DLD1 (cell line): ENCODE results near the gene FOXJ3.

Experiments used
- in situ Hi-C: cut with HindIII; loops from 2 replicates; pipeline ENCODE4 v1.10.0; 2017; ENCODE audit warnings: low sequenced_read_pairs

Gene FOXJ3

DNA sequence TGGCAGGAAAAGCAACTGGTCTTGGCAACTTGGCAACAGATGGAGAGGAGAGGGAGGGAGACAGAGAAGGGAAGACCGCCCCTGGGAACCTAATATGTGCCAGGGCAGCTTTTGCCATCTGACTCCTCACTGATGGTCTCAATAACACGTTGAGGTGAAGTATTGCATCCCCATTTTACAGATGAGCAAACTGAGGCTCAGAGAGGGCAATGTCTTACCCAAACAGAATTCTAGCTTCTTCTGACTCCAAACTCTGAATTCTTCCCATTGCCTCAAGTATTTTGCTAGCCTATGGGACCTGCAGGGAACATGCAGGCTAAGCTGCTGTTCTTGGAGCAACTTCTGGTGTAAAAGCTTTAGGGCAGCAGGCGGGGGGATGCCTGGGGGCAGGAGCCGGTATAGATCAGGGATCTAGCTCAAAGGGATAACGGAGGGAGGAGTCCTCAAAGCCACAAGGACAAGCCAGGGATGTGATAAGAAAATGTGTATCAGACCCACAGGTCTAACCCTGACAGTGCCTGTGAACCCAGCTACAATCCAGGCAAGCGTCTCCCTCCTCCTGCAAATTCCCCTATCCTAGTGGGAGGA is 163.3 kb downstream of the FOXJ3 start:
- in situ Hi-C loops, result no loop called here

DNA sequence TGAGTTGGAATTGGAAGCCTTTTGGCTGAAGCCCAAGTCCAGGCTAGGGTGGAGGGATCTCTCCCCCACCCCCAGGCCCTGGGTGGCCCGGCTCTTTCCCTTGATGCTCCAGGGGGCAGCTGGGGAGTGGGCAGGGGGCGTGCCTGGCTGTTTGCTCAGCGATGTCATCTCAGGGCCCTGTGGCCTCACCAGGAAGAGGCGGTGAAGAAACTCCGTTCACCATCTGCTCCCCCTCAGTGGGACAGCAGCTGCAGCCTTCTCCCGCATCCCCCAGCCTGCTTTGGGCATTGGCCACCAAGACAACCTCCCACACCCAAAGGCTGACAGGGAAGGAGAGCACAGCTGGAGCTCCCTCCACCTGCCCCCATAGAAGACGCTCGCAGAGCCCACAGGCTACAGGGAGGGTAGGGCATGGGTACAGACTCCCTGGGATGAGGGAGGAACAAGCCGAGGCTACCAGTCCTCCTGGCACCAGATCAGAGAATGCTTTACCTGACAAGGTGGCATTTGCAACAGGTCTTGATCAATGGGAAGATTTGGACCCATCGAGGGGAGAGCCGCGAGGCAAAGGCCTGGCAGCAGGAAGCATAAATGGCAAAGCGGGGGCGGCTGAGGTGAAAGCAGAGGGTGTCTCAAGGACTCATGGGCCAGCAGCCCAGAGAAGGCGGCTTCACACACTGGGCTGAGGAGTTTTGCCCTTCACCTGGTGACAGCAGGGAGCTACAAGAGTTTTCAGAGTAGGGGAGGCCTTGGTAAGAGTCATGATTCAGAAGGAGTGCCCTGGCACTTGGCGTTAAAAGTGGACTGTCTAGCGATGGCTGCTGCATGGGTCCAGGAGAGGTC is 164.0 kb downstream of the FOXJ3 start:
- in situ Hi-C loops, result no loop called here

DNA sequence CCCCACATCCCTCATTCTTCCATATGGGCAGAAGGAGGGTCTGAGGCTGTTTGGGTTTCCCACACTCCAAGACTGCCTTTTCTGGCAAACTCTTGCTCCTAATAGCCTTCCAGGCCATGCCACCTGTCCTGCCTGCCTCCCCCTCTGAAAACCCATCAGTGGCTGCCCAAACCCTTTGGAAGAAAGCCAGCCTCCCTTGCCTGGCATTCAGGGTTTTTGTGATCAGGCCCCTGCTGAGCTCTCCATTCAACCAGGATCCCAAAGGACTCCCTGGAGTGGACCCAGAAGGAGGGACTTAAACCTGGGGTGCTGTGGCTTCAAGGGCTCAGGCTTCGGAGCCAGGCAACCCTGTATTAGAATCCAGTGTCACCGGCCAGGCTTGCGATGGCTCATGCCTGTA is 166.3 kb downstream of the FOXJ3 start:
- in situ Hi-C loops, result no loop called here

DNA sequence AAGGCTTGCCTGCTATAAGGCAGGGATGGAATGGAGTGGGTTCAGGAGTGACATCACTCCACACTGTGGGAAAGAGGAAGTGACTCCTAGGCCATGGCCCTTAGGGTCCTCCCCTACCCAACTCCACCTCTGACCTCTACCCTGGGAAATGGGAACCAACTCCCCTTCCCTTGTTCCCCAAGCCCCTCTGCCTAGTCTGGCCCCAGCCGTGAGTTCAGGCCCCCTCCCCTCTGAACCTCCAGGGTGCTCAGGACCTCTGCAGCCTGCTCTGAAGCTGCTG is 166.7 kb downstream of the FOXJ3 start:
- in situ Hi-C loops, result no loop called here

DNA sequence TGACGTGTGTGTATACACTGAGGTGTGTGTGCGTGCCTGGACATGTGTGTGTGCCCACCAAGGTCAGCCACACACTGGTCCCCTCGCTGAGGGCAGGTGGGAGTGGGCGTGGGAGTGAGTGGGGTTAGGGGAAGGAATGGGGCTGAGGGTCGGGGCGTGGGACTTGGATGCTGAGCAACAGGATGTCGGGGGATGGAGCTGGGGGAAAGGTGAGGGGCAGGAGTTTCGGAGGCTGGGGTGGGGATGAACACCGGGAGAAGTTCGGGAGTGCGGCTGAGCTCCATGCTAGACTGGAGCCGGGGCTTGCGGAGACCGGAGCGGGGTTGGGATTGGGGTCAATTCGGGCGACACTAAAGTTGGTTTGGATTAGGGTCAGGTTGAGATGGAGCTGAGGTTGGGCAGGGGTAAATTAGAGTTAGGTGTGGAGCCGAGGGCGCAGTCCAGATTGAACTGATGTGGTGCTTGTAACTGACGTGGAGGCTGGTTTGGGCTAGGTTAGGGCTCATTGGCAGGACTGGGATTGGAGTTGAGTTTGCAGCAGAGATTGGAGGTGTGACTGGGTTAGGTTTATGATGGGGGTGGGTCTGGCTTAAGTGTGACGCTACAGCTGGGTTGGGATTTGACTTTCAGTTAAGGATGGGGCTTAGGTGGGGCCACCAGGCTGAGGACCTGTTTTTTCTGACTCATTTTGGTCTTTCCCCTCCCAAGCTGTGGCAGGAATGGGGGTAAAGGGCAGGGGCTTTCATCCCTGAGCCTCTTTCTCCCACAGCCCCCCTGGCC is 167.2 kb downstream of the FOXJ3 start:
- in situ Hi-C loops, result no loop called here

DNA sequence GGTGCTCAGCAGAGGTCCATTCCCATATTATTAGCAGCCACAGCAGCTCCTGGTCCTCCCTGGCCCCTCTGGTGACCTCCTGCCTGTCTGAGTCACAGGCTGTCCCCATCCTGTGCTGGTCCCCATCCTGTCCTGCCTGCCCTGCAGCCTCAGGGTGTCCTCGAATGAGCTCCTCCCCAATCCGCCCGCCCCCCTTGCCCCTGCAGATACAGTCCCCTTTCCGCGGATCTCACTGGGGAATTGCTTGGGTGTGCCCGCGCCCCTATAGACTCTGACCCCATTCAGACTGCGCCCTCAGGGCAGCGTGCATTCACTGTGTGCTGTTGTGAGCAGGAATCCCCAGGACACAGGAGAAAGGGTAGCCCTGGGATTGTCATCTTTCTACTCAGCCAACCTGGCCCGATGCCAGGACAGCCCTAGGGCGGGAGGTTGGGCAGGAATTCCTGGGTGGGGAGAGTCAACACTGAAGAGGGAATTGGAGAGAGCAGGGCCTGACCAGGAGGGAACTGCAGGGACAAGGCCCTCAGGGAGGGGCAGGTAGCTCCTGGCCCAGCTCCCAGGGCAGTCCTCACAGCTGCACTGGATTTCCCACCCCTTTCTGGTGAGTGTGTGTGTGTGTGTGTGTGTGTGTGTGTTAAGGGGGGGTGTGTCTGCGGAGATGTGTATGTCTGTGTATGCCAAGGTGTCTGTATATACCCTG is 169.4 kb downstream of the FOXJ3 start:
- in situ Hi-C loops, result no loop called here

DNA sequence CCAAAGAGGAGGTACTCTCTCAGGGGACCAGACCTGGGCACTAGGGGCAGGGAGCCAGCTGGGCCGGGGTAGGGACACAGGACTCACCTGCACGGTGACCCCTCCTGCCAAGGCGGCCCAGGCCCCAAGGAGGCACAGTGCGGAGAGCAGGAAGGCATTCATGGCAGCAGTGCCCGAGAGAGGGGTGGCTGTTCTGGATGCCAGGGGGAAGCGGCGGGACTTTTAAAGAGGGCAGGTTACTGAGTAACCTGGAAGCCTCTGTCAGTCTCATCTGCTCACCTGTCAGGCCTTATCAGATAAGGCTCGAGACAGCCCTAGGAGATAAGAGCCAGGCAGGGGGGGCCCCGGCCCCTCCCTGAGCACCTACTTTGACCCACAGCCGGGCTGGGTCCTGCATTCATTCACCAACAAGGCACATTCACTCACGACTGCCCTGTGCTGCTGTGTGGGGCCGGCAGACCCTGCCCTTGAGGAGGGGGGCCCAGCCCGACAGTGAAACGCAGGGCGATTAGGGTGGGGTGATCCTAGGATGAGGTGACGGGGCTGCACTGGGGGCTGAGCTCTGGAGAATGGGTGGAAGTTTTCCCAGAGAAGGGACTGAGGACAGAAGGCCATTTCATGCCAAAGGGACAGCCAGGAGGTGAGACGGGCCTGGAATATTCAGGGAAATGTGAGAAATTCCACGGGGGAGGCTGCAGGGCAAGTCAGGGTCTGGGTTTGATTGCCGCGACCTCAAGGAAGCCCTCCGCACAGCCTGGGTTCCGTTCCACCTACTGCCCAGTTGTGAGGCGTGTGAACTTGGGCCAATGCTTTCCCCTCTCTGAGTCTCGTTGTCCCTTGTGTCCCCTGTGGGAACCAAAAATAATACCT is 170.2 kb downstream of the FOXJ3 start, which contains the start of gene GUCA2A:
TSS of gene GUCA2A (minus strand) at position 195 of the 870 bp plus-strand sequence. CDS start at position 162, 33 bp downstream.
- in situ Hi-C loops, result no loop called here

DNA sequence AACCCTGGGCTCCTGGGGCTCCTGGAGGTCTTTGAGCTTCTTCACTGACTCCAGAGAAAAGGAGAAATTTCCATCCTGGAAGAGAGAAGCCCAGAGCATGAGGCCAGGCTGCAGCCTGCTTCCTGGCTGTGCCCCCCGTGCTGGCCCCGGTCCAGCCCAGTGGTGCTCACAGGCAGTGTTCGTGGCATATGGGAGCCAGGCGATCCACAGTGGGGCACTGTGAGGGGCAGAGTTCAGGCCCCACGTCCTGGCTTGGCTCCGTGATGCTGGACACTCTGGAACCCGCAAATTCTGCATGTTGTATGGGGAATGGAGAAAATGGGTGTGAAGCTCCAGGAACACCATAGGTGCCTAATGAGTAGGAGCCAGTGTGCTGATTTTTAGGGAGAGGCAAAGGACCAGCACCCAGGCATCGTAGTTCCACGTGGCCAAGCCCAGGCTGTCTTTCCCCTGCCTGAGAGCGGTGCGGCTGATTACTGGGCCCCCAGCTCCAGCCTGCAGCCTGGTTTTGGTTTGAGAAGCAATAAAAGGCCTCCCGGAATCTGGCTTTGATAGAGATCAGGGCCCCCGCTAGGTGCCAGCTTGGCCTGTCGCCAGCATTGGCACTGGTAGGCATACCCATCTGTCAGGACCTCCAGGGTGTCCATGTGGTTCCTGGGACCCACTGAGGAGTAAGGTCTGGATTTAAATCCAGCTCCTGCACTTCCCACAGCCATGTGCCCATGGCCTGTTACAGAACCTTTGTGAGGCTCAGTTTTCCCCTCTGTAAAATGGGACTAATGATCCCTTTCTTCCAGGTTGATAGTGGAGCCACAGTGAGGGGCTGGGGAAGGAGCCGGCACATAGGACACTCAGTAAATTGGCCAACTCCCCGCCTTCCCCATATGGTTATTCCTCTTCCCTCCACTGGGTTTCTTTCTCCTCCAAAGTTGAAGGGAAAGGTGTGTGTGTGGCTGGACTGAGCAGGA is 171.2 kb downstream of the FOXJ3 start:
- in situ Hi-C loops, result no loop called here

DNA sequence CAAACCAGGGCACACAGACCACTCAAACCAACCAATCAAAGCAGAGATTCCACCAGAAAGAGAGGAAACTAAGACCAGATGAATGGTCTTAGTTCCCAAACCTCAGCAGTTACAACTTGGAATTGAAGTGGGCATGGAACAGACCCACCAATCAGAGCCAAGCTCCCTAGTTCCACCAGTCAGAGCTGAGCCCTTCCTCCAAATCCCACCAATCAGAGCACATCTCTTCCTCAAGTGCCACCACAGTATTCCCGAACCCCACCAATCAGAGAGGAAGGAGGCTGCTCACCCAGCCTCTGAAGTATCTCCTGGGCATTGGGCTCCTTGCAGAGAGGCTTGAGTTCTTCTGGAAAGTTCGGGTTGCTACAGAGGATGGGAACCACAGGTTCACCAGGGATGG is 171.9 kb downstream of the FOXJ3 start:
- in situ Hi-C loops, result no loop called here

DNA sequence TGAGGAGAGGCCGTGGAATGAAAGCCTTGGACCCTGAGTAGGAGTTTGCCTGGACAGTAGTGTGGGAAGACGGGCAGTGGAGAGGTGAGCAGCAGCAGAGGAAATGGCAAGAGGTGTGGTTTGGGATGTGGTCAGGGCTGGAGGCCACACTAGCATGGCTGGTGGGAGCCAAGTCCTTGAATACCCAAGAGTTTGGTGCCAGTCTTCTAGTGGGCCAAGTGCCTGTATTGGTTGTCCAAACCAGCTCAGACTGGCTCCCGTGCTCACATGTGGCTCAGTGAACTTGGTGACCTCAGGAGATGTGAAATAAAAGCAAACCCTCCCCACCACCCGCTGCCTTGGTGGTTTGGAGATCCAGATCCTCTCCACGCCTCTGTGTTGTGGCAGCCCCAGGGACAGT is 172.9 kb downstream of the FOXJ3 start:
- in situ Hi-C loops, result no loop called here

DNA sequence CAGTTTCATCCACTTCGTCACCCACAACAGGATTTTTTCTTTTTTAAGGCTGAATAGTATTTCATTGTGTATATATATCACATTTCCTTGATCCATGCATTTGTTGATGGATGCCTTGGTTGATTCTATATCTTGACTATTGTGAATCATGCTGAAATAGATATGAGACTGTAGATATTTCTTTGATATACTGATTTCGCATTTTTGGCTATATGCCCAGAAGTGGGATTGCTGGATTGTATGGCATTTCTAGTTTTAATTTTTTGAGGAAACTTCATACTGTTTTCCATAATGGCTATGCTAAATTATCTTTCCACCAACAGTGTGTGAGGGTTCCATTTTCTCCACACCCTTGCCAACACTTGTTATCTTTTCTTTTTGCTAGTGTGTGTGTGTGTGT is 176.8 kb downstream of the FOXJ3 start:
- in situ Hi-C loops, result no loop called here

DNA sequence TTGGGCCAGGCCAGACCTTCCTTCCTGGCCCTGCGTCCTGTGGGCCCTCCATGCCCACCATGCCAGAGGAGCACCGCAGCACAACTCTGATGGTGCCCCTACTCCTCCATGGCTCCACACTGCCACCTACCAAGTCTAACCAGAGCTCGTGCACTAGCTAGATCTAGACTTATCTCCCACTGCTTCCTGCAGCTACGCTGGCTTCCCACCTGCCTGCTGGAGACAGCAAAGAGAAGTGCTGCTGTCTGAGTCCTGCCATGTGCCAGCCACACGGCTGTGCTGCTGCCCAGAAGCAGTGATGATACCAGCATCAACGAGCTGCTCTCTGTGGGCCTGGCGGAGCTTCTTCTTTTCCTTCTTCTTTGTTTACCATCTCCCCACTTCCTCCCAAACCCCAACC is 177.4 kb downstream of the FOXJ3 start:
- in situ Hi-C loops, result no loop called here

DNA sequence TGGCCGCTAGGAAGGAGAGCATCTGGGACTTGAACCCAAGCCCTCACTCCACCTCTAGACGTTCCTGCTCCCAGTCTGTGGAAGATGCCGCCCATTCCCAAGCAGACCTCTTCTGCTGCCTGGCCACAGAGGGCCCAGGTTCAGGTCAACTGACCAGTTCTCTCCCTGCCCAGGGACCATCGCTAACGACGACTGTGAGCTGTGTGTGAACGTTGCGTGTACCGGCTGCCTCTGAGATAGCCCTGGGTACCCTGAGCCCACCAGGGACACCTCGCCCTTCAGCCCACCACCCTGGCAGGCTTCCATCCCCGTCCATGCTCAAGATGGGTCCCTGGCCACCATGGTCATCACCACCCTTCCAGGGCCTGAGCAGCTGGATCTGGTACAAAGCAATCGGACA is 179.7 kb downstream of the FOXJ3 start:
- in situ Hi-C loops, result no loop called here

DNA sequence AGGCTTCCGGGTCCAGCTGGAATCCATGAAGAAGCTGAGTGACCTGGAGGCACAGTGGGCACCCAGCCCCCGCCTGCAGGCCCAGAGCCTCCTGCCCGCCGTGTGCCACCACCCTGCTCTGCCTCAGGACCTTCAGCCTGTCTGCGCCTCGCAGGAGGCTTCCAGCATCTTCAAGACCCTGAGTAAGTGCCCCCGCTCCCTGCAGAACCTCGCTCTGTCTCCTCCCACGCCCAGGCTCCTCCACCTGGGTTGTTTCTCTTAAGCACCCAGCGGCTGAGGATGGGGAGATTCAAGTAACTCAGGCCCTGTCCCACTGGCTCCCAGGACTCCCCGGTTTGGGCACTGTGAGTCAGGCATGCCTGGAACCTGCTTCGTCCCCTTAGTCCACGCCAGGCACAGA is 180.3 kb downstream of the FOXJ3 start:
- in situ Hi-C loops, result no loop called here

DNA sequence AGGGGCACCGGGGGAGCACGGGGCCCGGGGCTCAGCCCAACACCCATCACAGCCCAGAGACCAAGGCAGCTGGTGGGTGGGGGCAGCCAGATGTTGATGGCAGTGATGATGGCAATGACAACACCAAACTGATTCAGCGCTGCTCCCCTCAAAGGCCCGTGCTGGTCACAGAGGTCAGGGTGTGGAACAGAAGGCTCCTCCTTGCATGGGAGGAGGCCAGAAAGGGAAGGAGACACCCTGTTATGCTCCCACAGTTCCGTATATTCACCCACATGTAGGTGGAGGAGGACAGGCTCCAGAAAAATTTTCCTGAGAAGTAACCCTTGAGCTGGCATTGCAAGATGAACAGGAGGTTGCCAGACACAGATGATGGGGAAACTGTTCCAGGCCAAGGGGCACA is 181.4 kb downstream of the FOXJ3 start:
- in situ Hi-C loops, result no loop called here

DNA sequence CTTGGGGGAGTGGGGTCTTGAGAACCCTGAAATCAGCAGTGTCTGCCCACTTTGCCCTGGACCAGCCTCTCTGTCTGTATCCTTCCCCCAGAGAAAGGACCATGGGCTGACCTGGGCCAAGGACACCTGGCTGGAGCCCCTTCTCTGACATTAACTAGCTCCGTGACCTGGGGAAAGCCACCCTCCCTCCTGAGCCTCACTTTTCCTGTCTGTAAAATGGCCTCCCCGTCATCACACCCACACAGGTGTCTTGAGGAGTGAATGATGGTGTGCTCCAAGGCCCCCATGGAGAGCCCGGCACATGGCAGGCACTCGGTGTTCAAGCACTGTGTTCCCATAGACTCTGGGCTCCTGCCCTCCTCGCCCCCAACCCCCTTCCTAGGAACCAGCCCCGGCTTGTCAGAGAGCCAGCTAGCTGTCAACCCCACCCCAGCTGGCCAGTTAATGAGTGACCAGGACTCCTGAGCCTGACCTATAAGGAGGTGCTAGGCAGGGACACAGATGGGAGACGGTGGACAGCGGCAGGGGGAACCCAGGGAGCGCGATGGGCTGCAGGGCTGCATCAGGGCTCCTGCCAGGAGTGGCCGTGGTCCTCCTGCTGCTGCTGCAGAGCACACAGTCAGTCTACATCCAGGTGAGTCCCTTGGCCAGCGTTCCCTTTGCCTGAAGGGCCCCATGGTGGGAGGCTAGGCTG is 182.0 kb downstream of the FOXJ3 start, which contains the start of gene GUCA2B:
TSS of gene GUCA2B (plus strand) at position 504 of the 694 bp plus-strand sequence. CDS start at position 545, 41 bp downstream.
- in situ Hi-C loops, result no loop called here

DNA sequence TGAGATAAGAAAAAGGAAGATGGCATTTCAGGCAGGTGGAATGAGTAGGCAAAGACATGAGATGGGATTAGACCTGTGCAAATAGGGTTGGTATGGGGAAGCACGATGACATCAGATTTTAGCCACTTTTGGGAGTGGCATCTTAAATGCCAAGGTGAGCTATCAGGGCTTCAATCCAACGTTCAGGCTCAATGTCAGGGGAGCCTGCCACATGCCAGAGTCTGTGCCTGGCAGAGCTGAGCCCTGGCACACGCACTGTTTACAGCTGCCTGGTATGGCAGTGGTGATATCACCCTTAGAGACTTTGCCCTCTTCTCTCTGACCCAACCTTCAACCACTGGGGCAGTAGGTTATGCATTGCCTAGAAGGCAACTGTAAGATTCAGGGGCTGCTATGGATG is 182.9 kb downstream of the FOXJ3 start:
- in situ Hi-C loops, result no loop called here

DNA sequence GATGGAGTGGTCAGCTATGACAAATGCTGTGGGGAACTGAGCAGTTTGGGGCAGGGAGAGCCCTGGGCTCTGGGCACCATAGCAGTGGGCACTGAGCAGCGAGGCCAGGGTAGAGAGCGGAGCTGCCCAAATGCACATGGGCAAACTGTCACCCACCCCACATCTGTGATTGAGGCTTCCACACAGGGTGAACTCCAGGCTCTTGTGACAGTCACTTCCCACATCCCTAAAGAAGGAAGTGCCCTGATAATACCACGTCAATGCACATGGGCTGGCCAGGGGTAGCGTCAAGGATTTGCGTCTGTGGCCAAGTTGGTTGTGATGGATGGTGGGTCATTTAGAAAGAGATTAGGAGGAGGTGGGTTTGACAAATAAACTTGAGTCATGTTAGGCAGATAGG is 184.4 kb downstream of the FOXJ3 start:
- in situ Hi-C loops, result no loop called here

DNA sequence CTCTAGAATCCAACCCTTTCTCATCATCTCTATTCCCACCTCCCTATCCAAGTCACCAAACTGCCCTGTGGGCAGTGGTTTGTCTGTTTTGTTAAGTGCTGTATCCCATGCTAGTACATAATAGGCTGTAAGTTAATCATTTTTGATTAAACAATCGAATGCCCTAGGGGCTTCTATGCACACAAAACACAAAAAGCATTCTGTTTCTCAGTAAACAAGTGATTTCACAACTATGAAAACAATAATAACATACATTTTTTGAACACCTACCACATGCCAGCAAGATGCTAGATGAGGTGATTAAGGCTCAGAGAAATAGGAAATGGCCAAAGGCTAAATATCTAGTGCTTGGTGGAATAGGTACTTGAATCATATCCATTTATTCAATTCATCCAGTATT is 186.9 kb downstream of the FOXJ3 start:
- in situ Hi-C loops, result no loop called here
